HG02981 (cell line): ENCODE data around the gene SLX9.
"Not testable (repeated sequence)": the region's sequence is repeated elsewhere in the genome, so short reads cannot be mapped to it uniquely, and the experiment has no call there.

Source experiments
- ATAC-seq: cut with Tn5 transposase; IDR thresholded peaks from one replicate; pipeline ENCODE4 v1.9.1; 2021; ENCODE audit warnings: mild to moderate bottlenecking, moderate library complexity; ENCODE audit not compliant: unreplicated experiment

Gene SLX9

GRCh38 chr21:45015469-45015860 lies 75.6 kb downstream of the SLX9 start:
- no peak for ATAC-seq

GRCh38 chr21:45016031-45016405 lies 76.2 kb downstream of the SLX9 start:
- no peak for ATAC-seq

- ATAC-seq: no peak
Measured at GRCh38 chr21:45016406-45017038, 76.7 kb downstream of the SLX9 start.

GRCh38 chr21:45017039-45017960 lies 77.5 kb downstream of the SLX9 start:
- no peak for ATAC-seq

GRCh38 chr21:45018131-45019075 lies 78.6 kb downstream of the SLX9 start:
- no peak for ATAC-seq

GRCh38 chr21:45019076-45019886 lies 79.5 kb downstream of the SLX9 start:
- ATAC-seq: no peak

- no peak for ATAC-seq
Measured at GRCh38 chr21:45019887-45020537, 80.2 kb downstream of the SLX9 start.

- no peak for ATAC-seq
Measured at GRCh38 chr21:45020629-45021427, 81.0 kb downstream of the SLX9 start.

- ATAC-seq: no peak
Measured at GRCh38 chr21:45021428-45022347, 81.9 kb downstream of the SLX9 start.

GRCh38 chr21:45022348-45022675 lies 82.5 kb downstream of the SLX9 start:
- ATAC-seq: no peak

GRCh38 chr21:45022736-45023135 lies 82.9 kb downstream of the SLX9 start:
- no peak for ATAC-seq

- not testable (repeated sequence) for ATAC-seq
Measured at GRCh38 chr21:45024516-45024915, 84.7 kb downstream of the SLX9 start.

GRCh38 chr21:45026066-45026745 lies 86.4 kb downstream of the SLX9 start:
- ATAC-seq: no peak
